NOMO-1 (cell line): ENCODE data around the gene EPHB2.

Experiments
- DNase-seq, 2 experiments: peaks; one replicate each; lab custom pipeline; 2025; ENCODE audit not compliant: unreplicated experiment in 2 of 2; lab: John Stamatoyannopoulos, UW

The EPHB2 gene

DNA sequence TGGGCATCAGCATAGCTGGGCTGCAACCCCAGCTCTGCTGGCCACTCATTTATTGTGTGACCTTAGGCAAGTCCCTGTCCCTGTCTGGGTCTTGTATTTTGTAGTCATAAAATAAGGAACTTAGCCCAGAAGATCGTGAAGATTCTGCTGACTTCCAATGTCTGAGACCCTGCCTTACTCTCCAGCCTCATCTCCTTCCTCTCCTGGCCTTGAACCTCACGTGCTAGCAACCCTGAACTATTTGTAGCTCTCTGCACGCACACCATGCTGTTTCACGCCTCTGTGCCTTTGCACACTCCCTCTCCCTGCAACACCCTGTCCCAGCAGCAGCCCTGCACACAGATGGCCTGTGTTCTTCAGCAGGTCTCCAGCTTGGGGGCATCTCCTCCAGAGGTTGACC lies 140.9 kb downstream of the EPHB2 start:
- DNase-seq, result no peak

DNA sequence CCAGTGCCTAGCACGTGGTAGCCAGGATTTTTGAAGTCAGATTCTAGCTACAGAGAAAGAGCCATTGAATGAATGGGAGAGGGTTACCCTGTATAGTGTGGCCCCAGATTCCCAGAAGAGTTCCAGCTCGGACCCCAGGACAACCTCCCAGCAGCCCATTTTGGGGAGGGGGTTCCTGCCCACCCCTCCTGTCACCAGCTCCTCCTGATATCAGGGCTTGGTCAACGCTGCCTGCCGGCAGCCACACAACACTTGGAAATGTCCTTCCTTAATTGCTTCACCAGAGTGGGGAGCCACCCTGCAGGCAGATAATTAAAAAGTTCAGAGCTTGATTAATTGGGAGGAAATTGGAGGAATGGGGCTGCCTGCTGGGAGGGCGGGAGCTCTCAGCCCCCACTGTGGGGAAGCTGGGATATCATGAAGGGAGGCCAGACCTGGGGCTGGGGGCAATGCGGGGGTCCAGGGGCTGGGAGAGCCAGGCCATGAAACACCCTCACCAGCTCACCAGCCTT lies 141.6 kb downstream of the EPHB2 start:
- no peak for DNase-seq

DNA sequence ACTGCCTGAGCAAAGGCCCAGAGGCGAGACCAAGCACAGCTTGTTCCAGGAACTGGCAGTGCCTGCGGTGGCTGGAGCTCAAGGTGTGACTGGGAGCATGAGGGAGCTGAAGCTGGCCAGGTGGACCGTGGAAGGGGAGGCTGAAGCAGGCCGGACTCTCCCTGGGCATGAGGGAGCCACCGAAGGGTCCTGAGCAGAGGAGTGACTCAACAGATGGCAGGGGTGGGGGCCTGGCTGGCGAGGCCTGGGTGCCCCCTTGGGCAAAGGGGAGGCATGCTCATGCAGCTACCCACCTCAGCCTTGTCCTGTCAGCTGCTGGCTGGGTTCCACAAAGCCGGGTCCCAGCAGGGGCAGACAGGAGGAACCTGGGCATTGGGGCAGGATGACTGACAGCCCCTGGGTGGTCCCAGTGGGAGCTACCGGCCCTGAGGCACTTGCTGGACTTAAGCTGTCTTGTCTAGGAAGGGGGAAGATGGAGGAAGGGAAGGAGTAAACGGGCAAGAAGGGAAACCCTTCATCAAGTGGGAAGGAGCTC lies 143.1 kb downstream of the EPHB2 start:
- DNase-seq, result no peak

DNA sequence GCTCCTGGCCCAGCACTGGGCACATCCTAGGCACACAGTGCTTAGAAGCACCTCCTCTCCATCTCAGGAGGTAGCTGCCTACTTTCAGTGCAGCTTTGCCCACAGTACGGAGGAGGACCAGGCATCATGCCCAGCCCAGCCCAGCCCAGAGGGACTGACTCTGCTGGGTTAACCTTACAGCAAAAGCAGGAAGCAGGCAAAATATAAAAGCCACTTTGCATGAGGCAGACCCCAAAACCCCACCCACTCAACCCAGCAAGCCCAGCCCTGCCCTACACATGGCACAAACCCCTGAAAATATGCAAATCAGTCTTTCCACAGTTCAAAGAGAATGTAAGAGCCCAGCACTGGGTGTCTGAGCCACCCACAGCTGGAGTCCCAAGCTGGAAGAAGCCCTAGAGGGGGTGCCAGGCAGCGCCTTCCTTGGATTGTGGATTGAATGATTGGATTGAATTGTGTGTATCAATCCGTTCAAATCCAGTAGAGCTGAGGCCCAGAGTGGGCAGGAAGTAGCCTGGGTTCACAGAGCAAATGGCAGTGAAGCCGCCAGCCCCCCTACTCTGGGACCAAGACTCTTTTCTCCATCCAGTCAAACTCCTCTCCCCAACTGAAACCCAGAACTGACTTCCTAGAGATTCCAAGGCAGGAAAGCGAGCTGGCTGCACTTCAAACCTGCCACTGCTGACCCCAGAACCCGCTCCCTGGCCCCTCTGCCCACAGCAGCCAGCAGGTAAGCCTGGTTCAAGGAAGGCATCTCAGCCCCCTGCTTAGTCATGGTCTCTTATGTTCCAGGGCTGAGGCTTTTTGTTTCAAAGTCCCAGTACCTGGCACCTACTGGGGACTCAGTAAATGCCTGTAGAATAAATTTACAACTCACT lies 144.3 kb downstream of the EPHB2 start:
- DNase-seq, result no peak

DNA sequence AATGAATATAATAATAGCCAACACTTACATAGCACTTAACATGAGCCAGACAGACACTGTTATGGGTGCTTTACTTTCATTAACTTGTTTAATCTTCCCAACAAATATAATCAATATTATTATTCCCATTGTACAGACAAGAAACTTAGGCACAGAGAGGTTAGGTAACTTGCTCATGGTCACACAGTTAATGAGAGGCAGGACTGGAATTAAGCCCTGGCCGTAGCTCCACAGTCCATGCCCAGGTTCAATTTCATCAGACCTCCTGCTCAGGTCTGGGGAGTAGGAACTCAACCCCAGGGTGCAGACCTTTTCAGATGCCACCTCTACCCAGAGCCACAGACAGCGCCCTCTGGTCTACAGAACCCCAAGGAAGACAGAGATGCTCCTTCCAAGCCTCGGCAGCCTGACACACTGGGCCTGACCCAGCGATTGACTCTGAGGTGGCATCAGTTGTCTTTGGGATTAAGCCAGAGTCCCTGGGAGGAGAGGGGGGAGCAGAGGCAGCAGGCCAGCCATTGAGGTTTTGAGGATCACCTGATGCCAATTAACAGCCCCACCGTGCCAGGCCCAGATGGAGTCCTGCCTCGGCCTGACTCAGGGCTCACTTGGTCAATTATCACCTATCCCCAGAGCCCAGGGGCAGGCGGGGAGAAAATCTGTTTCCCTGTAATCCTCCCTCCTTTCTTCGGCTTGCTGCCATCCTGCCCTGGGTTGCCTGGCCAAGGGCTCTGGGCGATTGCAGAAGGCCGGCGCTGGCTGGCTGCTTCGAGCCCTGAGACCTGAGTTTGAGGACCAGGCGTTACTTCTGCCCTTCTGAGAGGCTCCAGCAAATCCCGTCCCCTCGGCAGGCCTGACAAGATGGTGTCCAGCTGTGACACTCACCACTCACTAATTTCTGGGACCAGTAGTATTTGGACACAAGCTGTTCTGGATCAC lies 145.3 kb downstream of the EPHB2 start:
- no peak for DNase-seq

DNA sequence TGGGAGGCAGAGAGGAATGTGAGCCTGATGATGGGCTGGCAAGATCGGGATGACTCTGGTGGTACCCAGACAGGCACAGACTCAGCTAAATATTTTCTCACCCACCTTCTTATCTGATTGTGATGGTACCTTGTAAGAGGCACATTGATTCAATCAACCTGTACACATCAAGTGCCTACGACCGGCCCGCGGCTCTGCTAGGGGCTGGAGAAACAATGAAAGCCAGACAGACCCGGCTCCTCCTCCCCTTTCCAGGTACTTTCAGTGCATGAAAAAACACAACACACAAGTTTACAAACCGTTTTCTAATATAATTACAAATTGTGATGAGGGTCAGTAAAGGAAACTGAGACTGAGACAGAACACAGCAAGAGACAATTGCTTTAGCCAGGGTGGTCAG lies 147.0 kb downstream of the EPHB2 start:
- no peak for DNase-seq

DNA sequence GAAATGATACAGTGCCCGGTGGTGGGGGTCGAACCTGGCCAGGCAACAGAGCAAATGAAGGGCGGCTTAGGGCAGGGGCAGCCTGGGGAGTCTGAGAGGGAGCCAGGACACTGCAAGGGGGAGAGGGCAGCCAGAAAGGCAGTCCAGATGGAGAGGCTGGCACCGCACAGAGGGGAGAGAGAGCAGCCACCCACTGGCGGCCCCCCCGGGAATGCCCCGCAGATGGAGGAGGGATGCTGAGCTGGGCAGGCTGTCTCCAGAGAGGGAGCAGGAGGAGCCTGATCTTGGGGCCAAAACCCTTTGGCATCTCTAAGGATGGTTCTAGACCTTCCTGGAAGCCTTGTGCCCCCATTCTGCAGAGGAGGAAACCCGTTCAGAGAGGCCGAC lies 149.8 kb downstream of the EPHB2 start:
- no peak for DNase-seq

DNA sequence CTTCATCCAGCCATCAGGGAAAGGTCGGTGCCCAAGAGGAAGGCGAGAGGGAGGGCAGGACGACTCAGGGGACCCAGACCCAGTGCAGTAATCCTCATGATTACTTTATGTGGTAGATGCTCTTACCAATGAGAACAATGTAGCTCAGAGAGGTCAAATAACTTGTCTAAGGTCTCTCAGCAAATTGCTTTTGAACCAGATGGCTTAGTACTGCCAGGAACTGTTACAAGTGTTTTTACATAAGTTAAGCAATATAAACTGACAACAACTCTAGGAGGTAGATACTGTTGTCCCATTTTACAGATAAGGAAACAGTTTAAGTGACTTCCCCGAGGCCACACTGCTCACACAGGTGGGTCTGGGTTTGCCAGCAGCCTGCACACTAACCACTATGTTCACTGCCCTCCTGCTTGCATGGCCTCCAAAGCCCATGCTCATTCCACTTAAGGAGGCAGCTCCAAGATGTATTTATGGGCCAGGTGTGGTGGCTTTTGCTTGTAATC lies 150.3 kb downstream of the EPHB2 start:
- no peak for DNase-seq

DNA sequence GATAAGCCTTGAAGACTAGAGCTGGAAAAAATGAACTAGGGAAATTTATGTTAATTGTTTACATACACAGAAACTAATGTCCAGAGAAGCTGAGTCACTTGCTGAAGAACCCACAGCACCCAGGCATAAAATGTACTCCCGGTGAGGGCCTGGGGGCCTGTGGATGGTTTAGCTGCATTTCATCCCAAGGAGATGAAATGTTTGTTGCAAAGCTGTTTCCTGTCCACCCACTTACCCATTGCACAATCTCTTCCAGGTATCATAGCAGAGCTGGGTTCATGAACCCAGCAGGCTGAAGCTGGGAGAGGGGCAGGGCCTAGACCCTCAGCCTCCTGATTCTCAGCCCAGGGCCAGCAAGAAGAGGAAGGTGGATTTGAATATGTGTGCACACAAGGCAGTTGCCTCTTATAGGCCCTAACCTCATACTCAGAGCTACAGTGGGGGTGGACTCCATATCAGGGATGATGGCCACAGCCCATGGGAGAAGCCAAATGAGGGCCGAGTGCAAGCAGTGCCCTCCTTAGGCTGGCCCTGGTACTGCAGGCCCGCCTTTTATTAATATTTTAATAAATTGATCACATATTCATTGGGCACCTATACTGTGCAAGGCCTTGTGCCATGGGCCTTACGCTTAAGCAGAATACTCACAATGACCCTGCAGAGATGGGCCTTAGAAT lies 151.3 kb downstream of the EPHB2 start:
- peak; percentile 3 to 8 for DNase-seq

DNA sequence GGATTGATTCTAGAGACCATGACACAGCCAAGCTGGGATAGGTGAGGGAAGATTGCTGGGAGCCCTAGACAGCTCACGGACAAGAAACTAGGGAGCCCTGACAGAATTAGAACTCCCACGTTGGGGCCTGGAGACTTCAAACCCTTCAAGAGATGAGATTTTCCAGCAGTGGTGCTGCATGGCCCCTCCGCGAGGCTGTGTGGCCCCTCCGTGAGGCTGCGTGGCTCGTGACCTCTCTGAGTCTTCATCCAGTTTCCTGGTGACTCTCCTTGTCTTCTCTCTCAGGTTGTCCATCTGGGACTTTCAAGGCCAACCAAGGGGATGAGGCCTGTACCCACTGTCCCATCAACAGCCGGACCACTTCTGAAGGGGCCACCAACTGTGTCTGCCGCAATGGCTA lies 152.1 kb downstream of the EPHB2 start:
- no peak for DNase-seq

DNA sequence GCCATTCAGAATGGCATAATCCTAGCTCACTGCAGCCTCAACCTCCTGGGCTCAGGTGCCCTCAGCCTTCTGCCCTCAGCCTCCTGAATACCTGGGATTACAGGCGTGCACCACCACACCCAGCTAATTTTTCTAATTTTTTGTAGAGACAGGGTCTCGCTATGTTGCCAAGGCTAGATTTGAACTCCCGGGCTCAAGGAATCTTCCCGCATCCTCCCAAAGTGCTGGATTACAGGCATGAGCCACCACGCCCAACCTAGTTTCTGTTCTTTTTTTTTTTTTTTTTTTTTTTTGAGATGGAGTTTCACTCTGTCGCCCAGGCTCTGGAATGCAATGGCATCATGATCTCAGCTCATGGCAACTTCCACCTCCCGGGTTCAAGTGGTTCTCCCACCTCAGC lies 153.1 kb downstream of the EPHB2 start:
- DNase-seq, result no peak

DNA sequence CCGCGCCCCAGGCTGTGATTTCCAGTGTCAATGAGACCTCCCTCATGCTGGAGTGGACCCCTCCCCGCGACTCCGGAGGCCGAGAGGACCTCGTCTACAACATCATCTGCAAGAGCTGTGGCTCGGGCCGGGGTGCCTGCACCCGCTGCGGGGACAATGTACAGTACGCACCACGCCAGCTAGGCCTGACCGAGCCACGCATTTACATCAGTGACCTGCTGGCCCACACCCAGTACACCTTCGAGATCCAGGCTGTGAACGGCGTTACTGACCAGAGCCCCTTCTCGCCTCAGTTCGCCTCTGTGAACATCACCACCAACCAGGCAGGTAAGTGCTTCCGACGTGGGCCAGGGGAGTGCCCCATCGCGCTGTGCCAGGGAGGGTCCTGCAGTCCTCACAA lies 154.2 kb downstream of the EPHB2 start:
- DNase-seq, result no peak

DNA sequence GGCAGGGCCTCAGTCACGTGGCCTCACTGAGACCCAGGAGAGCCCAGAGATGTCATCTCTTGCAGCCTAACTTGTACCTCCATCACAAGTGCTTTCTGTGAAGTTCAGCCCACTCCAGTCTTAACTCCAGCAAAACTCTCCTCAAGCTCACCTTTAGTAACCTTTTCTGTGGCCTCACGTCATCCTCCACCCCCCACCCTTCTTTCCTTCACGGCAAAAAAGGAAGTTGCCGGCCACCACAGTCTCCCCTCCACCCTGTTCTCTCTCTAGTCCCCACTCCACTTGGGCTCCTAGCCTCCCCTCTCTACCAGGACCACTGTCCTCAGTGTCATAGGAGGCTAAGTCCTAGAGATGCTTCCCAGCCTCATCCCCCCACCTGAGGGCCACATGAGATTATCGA lies 155.1 kb downstream of the EPHB2 start:
- no peak for DNase-seq

DNA sequence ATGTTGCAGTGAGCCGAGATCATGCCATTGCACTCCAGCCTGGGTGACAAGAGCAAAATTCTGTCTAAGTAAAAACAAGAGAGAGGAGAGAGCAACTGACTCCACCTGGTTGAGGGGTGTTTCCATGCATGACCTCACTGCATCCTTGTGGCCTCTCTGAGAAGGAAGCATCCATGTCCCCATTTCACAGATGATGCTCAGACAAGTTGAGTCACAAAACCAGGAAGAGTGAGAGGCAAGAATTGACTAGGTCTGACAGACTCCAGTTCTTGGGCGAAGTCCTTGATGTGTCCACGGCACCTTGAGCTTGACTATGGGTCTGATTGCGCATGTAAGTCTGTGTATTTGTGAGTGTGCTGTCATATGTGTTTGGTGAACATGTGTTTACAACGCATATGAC lies 156.2 kb downstream of the EPHB2 start:
- no peak for DNase-seq

DNA sequence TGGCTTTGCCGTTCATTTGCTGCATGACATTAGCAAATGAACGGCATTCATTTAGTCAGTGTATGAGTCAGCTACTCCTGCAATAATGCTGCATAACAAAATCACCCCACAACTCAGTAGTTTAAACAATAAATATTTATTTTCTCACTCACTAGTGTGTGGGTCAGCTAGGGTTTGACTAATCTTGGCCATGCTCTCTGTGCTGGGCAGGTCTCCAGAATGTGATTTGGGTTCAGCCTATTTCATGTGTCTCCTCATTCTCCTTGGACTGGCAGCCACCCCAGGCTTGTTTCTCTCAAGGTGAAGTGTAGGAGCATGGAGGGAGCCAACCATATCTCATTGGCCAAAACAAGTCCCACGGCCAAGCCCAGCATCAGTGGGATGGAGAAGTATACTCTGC lies 157.7 kb downstream of the EPHB2 start:
- no peak for DNase-seq

DNA sequence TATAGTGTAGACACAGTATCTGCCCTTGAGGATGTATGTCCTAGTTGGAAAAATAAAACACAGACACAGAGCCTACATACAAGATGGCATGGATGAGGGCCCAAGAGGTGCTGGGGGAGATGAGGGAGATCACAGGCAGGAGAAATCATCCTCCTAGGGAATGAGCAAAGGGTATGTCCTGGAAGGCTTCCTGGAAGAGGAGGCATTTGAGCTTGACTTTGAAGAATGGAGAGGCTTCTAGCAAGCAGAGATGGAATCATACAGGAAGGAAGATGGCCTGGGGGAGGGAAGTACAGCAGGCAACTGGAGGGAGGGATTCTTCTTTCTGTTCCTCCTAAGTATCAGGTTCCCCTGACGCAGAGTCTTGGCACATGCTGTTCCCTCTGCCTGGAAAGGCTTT lies 158.7 kb downstream of the EPHB2 start:
- no peak for DNase-seq

DNA sequence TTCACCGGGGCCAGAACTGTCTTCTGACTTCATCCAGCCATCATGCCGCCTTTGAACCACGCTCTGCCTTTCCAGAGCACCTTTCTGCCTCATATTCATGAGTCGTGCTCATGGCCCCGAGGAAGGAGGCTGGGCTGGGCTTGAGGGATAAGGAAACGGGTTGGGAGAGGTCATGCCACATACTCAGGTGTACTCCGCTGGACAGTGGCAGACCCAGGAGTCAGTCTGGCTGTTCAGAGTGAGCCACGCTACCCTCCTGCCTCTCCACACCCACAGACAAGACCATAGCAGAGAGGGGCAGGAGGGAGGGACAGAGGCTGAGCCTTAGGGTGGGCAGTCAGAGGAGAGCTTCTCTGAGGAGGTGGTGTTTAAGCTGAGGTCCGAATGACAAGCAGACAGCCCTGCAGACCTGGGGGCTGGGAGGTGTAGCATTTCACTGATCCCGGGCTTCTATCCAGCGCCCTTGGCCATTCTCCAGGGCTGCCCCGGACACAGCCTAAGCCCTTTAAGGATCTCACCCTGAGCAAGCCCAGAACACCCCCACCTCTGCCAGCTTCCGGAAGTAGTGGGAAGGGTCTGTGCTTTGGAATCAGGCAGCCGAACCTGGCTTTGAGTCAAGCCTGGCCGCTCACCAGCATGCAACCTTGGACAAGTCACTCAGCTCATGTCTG lies 159.7 kb downstream of the EPHB2 start:
- no peak for DNase-seq

DNA sequence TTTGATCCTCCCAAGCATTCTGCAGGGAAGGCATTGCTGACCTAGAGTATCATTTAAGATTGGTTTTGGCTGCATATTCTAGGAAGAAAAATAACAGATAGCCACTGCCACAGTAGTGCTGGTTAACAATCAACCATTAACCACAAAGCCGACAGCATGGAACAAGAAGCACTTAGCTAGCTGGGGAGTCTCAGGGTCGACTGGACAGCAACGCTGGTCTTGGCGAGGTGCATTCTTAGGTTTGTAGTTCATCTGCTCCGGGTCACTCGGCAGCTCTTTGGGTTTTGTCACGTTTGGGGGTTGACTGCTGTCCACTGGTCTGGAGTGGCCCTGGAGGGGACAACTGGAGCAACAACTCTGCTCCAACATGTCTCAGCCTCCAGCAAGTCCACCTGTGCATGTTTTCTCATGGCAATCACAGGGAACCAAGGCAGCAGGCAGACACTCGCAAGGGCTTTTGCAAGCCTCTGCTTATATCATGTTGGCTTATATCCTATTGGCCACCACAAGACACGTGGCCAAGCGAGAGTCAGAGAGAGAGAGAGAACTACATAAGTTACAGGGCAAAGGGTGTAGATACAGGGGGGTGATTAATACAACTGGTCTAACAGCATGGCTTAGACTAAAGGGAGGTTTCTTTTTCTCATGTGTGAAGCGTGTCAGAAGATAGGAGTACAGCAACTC lies 162.5 kb downstream of the EPHB2 start:
- no peak for DNase-seq

DNA sequence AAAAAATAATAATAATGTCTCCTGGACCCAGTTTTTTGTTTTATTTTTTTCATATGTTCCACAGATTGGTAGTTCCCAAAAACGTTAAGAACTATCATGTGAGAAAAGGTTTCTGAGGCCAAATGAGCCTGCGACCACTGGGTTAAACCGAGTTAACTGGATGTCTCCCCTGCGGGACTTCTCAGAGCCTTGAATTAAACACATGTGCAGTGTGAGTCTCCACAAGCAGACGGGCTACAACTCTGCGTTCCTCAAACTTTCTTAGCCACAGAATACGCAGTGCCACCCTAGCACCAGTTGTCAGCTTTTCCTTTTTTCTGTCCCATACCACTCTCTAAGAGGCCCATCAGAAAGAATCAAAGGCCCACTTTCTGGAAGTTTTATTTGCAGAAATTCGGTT lies 164.1 kb downstream of the EPHB2 start:
- DNase-seq, result no peak

DNA sequence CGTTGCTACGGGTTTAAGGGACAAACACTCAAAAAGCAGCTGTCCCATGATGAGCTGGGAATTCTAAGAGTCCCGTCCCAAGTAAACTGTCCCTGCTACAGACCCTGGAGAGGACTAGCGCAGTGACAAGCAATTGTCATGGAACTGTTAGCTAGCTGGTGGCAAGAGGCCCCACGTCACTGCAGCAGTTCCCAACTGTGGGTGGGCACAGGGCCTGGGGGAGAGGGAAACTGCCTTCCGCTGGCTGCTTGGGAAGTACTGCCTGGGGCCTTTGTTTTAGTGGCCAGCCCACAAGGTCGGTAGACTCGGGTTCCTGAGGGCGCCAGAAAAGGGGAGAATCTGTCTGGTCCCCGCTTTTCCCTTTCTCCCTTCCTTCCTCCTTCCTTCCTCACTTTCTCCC lies 164.6 kb downstream of the EPHB2 start:
- DNase-seq, result no peak
